ENCODE data around the gene PKP2. TPM values are rescaled to one million over a fixed set of nuclear protein-coding genes. Genes with fewer than 3 reads are reported as not detected.

The PKP2 gene
- 7.4 and 10.6 TPM in 2 replicates for total RNA-seq (2014; rRNA removed; shearing (Covaris generic); ENCODE audit: low replicate concordance)

- DNase-seq = peak; percentile 55
- H3K4me3 ChIP-seq = peak within 1 kb of the TSS; percentile 58
Observed at GRCh38 chr12:32896432-32897280, at the start of gene PKP2. Gene PKP2, minus strand, starts transcription at chr12:32896777. Its CDS starts 46 bp downstream, at chr12:32896731.

GRCh38 chr12:32944195-32944594 lies 47.6 kb upstream of the PKP2 start:
- DNase-seq = peak; percentile 34
- Histone ChIP-seq H3K9me3 (no peaks in the 10 kb centered on the region; the same call in 1 of the 2 replicates), H3K4me3 (no peak overlapping the region), H3K27me3 (no peaks in the 10 kb centered on the region), H3K36me3 (no peaks in the 10 kb centered on the region)

More at GRCh38 chr12:32896432-32897280, at the start of gene PKP2:
- no peaks in the 10 kb centered on the region for H3K36me3 ChIP-seq
- H3K27me3 ChIP-seq = peaks cover 6% of the 10 kb centered on the region
- no peaks in the 10 kb centered on the region for H3K9me3 ChIP-seq

- no peak for DNase-seq
- H3K4me3 ChIP-seq = no peak overlapping the region
- H3K9me3 ChIP-seq = no peaks in the 10 kb centered on the region; the same call in 1 of the 2 replicates
- no peaks in the 10 kb centered on the region for H3K36me3 ChIP-seq
- no peaks in the 10 kb centered on the region for H3K27me3 ChIP-seq
Observed at GRCh38 chr12:32939801-32940200, 43.2 kb upstream of the PKP2 start.

- Histone ChIP-seq H3K27me3 (no peaks in the 10 kb centered on the region), H3K9me3 (no peaks in the 10 kb centered on the region; the same call in 1 of the 2 replicates), H3K36me3 (no peaks in the 10 kb centered on the region), H3K4me3 (no peak overlapping the region)
- DNase-seq = no peak
Observed at GRCh38 chr12:32926963-32927362, 30.4 kb upstream of the PKP2 start.

- Histone ChIP-seq H3K36me3 (no peaks in the 10 kb centered on the region), H3K4me3 (no peak overlapping the region), H3K27me3 (no peaks in the 10 kb centered on the region), H3K9me3 (no peaks in the 10 kb centered on the region; the same call in 1 of the 2 replicates)
- no peak for DNase-seq
Observed at GRCh38 chr12:32926356-32926755, 29.8 kb upstream of the PKP2 start.

GRCh38 chr12:32922546-32923297 lies 26.1 kb upstream of the PKP2 start:
- Histone ChIP-seq H3K9me3 (peaks cover 13% of the 10 kb centered on the region), H3K36me3 (no peaks in the 10 kb centered on the region), H3K4me3 (no peak overlapping the region), H3K27me3 (no peaks in the 10 kb centered on the region)
- DNase-seq = no peak

- Histone ChIP-seq H3K27me3 (no peaks in the 10 kb centered on the region), H3K36me3 (no peaks in the 10 kb centered on the region), H3K9me3 (peaks cover 13% of the 10 kb centered on the region), H3K4me3 (no peak overlapping the region)
- DNase-seq = peak; percentile 75
Observed at GRCh38 chr12:32921397-32921796, 24.8 kb upstream of the PKP2 start.

- peaks cover 13% of the 10 kb centered on the region for H3K9me3 ChIP-seq
- no peaks in the 10 kb centered on the region for H3K36me3 ChIP-seq
- no peaks in the 10 kb centered on the region for H3K27me3 ChIP-seq
- DNase-seq = no peak
- no peak overlapping the region for H3K4me3 ChIP-seq
Observed at GRCh38 chr12:32920506-32921085, 24.0 kb upstream of the PKP2 start.

- Histone ChIP-seq H3K27me3 (no peaks in the 10 kb centered on the region), H3K36me3 (no peaks in the 10 kb centered on the region), H3K4me3 (no peak overlapping the region), H3K9me3 (peaks cover 13% of the 10 kb centered on the region)
- peak; percentile 55 for DNase-seq
Observed at GRCh38 chr12:32918890-32919801, 22.6 kb upstream of the PKP2 start.

- Histone ChIP-seq H3K4me3 (no peak overlapping the region), H3K27me3 (no peaks in the 10 kb centered on the region), H3K36me3 (no peaks in the 10 kb centered on the region), H3K9me3 (peaks cover 13% of the 10 kb centered on the region)
- DNase-seq = peak; percentile 53
Observed at GRCh38 chr12:32917094-32917611, 20.6 kb upstream of the PKP2 start.

GRCh38 chr12:32907898-32908476 lies 11.4 kb upstream of the PKP2 start:
- Histone ChIP-seq H3K4me3 (no peak overlapping the region), H3K27me3 (no peaks in the 10 kb centered on the region), H3K36me3 (no peaks in the 10 kb centered on the region), H3K9me3 (no peaks in the 10 kb centered on the region)
- DNase-seq = no peak

- DNase-seq = no peak
- H3K4me3 ChIP-seq = no peak overlapping the region
- H3K27me3 ChIP-seq = no peaks in the 10 kb centered on the region
- no peaks in the 10 kb centered on the region for H3K9me3 ChIP-seq
- no peaks in the 10 kb centered on the region for H3K36me3 ChIP-seq
Observed at GRCh38 chr12:32907166-32907565, 10.6 kb upstream of the PKP2 start.

GRCh38 chr12:32906399-32907165 lies 10.0 kb upstream of the PKP2 start:
- H3K27me3 ChIP-seq = no peaks in the 10 kb centered on the region
- H3K9me3 ChIP-seq = no peaks in the 10 kb centered on the region
- DNase-seq = no peak
- no peak overlapping the region for H3K4me3 ChIP-seq
- no peaks in the 10 kb centered on the region for H3K36me3 ChIP-seq

- Histone ChIP-seq H3K27me3 (no peaks in the 10 kb centered on the region), H3K4me3 (no peak overlapping the region), H3K36me3 (no peaks in the 10 kb centered on the region), H3K9me3 (no peaks in the 10 kb centered on the region)
- DNase-seq = no peak
Observed at GRCh38 chr12:32903763-32904162, 7.2 kb upstream of the PKP2 start.

GRCh38 chr12:32903318-32903717 lies 6.7 kb upstream of the PKP2 start:
- DNase-seq = no peak
- Histone ChIP-seq H3K9me3 (no peaks in the 10 kb centered on the region), H3K27me3 (no peaks in the 10 kb centered on the region), H3K4me3 (no peak overlapping the region), H3K36me3 (no peaks in the 10 kb centered on the region)

Data from MG63 (cell line).